BJ (cell line): Measurements from ENCODE around the gene PDE6B. TPM values are rescaled to one million over a fixed set of nuclear protein-coding genes. Genes with fewer than 3 reads are reported as not detected.

Source experiments
- CTCF ChIA-PET: fragments of 350-600 bp; formaldehyde crosslinking; extraction: SDS; loops from one replicate; lab custom pipeline; 2021; ENCODE audit warnings: antibody characterized with exemption, inconsistent platforms; lab: Yijun Ruan, JAX
- POLR2A ChIA-PET: fragments of 300-600 bp; sonication (Branson Sonifier 250); formaldehyde crosslinking; extraction: SDS; loops from one replicate; lab custom pipeline; 2021; ENCODE audit warnings: antibody characterized with exemption; lab: Charles Lee
- DNase-seq: peaks from one replicate; pipeline ENCODE4 v3.0.0-alpha.2; 2011; ENCODE audit warnings: low read depth
- H3K27me3 ChIP-seq: 2 replicates; pipeline ENCODE4 v1.6.0; 2011; ENCODE audit warnings: low read length; ENCODE audit not compliant: control insufficient read depth, insufficient read depth
- H3K36me3 ChIP-seq: 2 replicates; pipeline ENCODE4 v1.5.1; 2011; ENCODE audit warnings: low read length; ENCODE audit not compliant: control insufficient read depth, insufficient read depth
- H3K4me3 ChIP-seq: 2 replicates; pipeline ENCODE4 v1.5.1; 2011; ENCODE audit warnings: low read depth, mild to moderate bottlenecking, control low read depth, low read length
- polyA plus RNA-seq: library from polyadenylated mRNA; depleted of rRNA; stranded (reverse); fragments of >200 nt; gene quantifications from 2 replicates; pipeline ENCODE4 v1.2.3, GENCODE V29; 2011
- TF ChIP-seq, protein P1 (sequence below): IDR thresholded peaks from 2 replicates; pipeline ENCODE4 v1.5.1; 2011; ENCODE audit warnings: low read depth, mild to moderate bottlenecking, control low read depth, inconsistent platforms, low read length, moderate library complexity; ENCODE audit not compliant: insufficient read depth

Gene PDE6B
- polyA plus RNA-seq, 1 experiment = 0.10 TPM

DNA sequence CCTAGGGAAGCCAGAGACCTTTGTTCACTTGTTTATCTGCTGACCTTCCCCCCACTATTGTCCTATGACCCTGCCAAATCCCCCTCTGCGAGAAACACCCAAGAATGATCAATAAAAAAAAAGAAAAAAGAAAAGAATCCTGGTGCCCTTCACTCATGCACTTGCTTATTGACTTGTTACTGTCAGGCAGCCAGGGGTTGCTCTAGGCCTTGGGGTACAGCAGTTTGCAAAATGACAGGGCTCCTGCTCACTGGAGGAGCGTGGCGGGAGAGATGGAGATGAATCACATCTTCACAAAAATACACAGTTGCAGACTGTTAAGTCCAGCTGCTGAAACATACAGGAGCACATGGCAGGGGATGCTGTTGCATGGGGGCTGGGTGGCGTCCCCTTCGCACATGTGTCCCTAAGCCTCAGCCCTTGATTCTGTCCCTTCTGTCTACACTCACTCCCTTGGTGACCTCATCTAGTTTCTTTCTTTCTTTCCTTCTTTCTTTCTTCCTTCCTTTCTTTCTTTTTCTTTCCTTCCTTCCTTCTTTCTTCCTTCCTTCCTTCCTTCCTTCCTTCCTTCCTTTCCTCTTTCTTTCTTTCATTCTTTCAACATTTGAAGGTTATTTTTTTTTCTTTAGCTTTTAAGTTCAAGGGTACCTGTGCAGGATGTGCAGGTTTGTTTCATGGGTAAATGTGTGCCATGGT, 32.4 kb upstream of the PDE6B start:
- no peak for DNase-seq
- ChIA-PET POLR2A (no interaction called here), CTCF (no interaction called here)
- TF ChIP-seq, protein P1, sequence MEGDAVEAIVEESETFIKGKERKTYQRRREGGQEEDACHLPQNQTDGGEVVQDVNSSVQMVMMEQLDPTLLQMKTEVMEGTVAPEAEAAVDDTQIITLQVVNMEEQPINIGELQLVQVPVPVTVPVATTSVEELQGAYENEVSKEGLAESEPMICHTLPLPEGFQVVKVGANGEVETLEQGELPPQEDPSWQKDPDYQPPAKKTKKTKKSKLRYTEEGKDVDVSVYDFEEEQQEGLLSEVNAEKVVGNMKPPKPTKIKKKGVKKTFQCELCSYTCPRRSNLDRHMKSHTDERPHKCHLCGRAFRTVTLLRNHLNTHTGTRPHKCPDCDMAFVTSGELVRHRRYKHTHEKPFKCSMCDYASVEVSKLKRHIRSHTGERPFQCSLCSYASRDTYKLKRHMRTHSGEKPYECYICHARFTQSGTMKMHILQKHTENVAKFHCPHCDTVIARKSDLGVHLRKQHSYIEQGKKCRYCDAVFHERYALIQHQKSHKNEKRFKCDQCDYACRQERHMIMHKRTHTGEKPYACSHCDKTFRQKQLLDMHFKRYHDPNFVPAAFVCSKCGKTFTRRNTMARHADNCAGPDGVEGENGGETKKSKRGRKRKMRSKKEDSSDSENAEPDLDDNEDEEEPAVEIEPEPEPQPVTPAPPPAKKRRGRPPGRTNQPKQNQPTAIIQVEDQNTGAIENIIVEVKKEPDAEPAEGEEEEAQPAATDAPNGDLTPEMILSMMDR = no peak
- no peak overlapping the region for H3K4me3 ChIP-seq
- no peaks in the 10 kb centered on the region for H3K27me3 ChIP-seq
- no peaks in the 10 kb centered on the region for H3K36me3 ChIP-seq

- TF ChIP-seq, protein P1 = no peak
- Histone ChIP-seq H3K4me3 (no peak overlapping the region), H3K36me3 (no peaks in the 10 kb centered on the region), H3K27me3 (no peaks in the 10 kb centered on the region)
- ChIA-PET CTCF (no interaction called here), POLR2A (no interaction called here)
- DNase-seq = no peak
These were observed 26.4 kb upstream of the PDE6B start for GRCh38 chr4:598925-599324.

- Histone ChIP-seq H3K4me3 (no peak overlapping the region), H3K27me3 (no peaks in the 10 kb centered on the region), H3K36me3 (no peaks in the 10 kb centered on the region)
- ChIA-PET CTCF (no interaction called here), POLR2A (no interaction called here)
- no peak for DNase-seq
- TF ChIP-seq, protein P1 = no peak
These were observed 25.2 kb upstream of the PDE6B start for GRCh38 chr4:600166-600565.

DNA sequence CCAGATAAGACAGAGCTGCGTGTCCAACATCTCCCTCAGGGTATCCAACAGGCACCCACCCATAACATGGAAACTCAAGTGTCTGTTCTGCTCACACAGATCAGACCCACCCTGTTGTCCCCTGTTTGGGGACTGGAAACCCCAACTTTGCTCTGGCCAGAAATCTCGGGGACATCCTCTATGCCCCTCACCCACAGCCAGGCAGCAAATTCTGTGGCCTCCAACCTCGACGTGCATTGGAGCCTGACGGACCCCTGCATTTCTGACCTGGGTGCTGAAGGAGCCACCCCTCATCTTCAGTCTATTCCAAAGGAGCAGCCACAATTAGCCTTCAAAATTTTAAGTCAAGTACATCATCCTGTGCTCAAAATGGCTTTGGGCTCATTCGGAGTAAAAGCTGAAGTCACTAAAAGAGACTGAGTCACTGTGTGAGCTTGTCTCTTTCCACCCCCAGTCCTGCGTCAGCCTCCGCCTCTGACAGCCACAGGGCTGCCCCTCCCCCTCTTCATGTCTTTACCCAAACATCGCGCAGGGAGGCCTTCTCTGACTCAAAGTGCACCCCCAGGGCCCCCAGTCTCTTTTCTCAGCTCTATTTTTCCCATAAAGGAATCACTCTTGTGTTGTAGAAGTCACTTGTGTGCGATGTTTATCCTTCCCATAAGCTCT, 24.4 kb upstream of the PDE6B start:
- TF ChIP-seq, protein P1 = no peak
- no peak for DNase-seq
- Histone ChIP-seq H3K4me3 (no peak overlapping the region), H3K36me3 (no peaks in the 10 kb centered on the region), H3K27me3 (no peaks in the 10 kb centered on the region)
- ChIA-PET POLR2A (no interaction called here), CTCF (no interaction called here)

DNA sequence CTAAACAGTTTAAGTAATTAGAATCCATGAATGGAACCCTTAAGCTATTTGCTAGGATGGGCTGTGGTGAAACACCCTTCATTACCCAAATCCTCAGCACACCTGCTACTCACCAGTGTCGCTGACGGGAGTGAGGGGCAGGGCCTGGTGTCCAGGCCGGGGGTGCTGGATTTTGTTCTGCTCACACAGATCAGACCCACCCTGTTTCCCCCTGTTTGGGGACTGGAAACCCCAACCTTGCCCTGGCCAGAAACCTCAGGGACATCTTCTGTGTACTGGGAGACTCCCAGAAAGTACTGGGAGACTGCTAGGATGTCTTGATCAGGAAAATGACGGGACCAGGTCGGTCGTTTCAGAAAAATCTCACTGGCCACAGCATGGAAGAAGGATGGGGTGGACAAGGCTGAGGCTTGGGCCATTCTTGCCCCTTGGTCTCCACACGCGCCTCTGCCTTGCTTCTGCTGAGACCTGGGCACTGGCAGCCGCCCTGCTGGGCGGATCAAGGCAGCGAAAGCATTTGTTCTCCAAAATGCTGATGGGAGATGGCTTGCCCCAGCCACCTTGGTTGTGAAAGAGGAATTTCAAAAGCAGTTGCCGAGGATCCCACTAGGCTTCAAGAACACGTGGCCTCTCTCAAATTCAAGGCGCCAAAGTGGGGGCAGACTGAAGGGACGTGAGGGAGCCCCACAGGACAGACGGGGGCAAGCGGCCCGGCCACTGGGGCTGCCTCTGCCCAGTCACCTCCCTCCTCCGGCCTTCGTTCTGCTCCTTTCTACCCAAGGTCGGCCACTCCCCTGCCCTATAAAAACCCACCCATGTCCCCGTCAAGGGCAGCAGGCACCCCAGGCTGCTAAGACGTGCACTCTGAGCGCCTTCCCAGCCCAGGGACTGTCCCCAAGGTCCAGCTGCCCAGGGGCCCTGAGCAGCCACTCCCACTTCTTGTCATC, 23.5 kb upstream of the PDE6B start:
- ChIA-PET CTCF (no interaction called here), POLR2A (no interaction called here)
- Histone ChIP-seq H3K36me3 (no peaks in the 10 kb centered on the region), H3K27me3 (no peaks in the 10 kb centered on the region), H3K4me3 (no peak overlapping the region)
- TF ChIP-seq, protein P1 = no peak
- DNase-seq = no peak
